Nephron progenitor cell (in vitro differentiated cells): ENCODE results near the gene LTBP2.

ENCODE experiments used
- DNase-seq: peaks from one replicate; pipeline ENCODE4 v3.0.0; 2021
- H3K27ac Mint-ChIP-seq: 2 replicates; pipeline ENCODE4 v1.8.0; 2021; ENCODE audit warnings: mild to moderate bottlenecking, moderate library complexity, mixed read lengths
- H3K27me3 Mint-ChIP-seq: 2 replicates; pipeline ENCODE4 v1.8.0; 2021; ENCODE audit warnings: mild to moderate bottlenecking, low read depth, mixed read lengths; ENCODE audit not compliant: poor library complexity
- H3K36me3 Mint-ChIP-seq: 2 replicates; pipeline ENCODE4 v1.8.0; 2021; ENCODE audit warnings: low read depth, mixed read lengths
- H3K4me1 Mint-ChIP-seq: 2 replicates; pipeline ENCODE4 v1.8.0; 2021; ENCODE audit warnings: mixed read lengths
- H3K4me3 Mint-ChIP-seq: 2 replicates; pipeline ENCODE4 v1.8.0; 2021; ENCODE audit warnings: mild to moderate bottlenecking, moderate library complexity, mixed read lengths
- H3K9me3 Mint-ChIP-seq: 2 replicates; pipeline ENCODE4 v1.8.0; 2021; ENCODE audit warnings: mild to moderate bottlenecking, moderate library complexity, mixed read lengths
- CTCF ChIP-seq: fragments of 200-600 bp; sonication (generic); IDR thresholded peaks from 2 replicates; pipeline ENCODE4 v1.5.0; 2021; ENCODE audit warnings: antibody characterized with exemption

The LTBP2 gene

GRCh38 chr14:74609721-74610120 lies 2.3 kb downstream of the LTBP2 start:
- no peak for TF ChIP-seq CTCF
- no peak for DNase-seq
- H3K36me3 Mint-ChIP-seq: no peaks in the 10 kb centered on the region
- peaks cover 19% of the 10 kb centered on the region for H3K4me1 Mint-ChIP-seq
- no peak overlapping the region for H3K27ac Mint-ChIP-seq
- no peaks in the 10 kb centered on the region for H3K9me3 Mint-ChIP-seq
- peaks cover 82% of the 10 kb centered on the region for H3K27me3 Mint-ChIP-seq
- peak overlapping the region; percentile 46 for H3K4me3 Mint-ChIP-seq

- peaks cover 13% of the 10 kb centered on the region for H3K4me1 Mint-ChIP-seq
- H3K27me3 Mint-ChIP-seq: peaks cover 77% of the 10 kb centered on the region
- H3K9me3 Mint-ChIP-seq: no peaks in the 10 kb centered on the region
- peak; percentile 96 for TF ChIP-seq CTCF
- H3K4me3 Mint-ChIP-seq: no peak overlapping the region
- no peaks in the 10 kb centered on the region for H3K36me3 Mint-ChIP-seq
- DNase-seq: peak; percentile 92
- H3K27ac Mint-ChIP-seq: no peak overlapping the region
These were observed 3.0 kb downstream of the LTBP2 start for GRCh38 chr14:74608959-74609611.

- H3K4me1 Mint-ChIP-seq: peaks cover 5% of the 10 kb centered on the region
- DNase-seq: no peak
- H3K9me3 Mint-ChIP-seq: no peaks in the 10 kb centered on the region
- no peak for TF ChIP-seq CTCF
- H3K27me3 Mint-ChIP-seq: peaks cover 56% of the 10 kb centered on the region
- no peaks in the 10 kb centered on the region for H3K36me3 Mint-ChIP-seq
- H3K4me3 Mint-ChIP-seq: no peak overlapping the region
- H3K27ac Mint-ChIP-seq: no peak overlapping the region
These were observed 5.3 kb downstream of the LTBP2 start for GRCh38 chr14:74606727-74607126.

- Mint-ChIP-seq H3K36me3 (no peaks in the 10 kb centered on the region), H3K4me3 (no peak overlapping the region), H3K27me3 (peaks cover 46% of the 10 kb centered on the region), H3K4me1 (peaks cover 5% of the 10 kb centered on the region), H3K27ac (no peak overlapping the region), H3K9me3 (no peaks in the 10 kb centered on the region)
- TF ChIP-seq CTCF: no peak
- DNase-seq: no peak
These were observed 6.4 kb downstream of the LTBP2 start for GRCh38 chr14:74605531-74606223.

GRCh38 chr14:74604911-74605310 lies 7.1 kb downstream of the LTBP2 start:
- DNase-seq: no peak
- Mint-ChIP-seq H3K27me3 (peaks cover 39% of the 10 kb centered on the region), H3K9me3 (no peaks in the 10 kb centered on the region), H3K27ac (no peak overlapping the region), H3K4me1 (peaks cover 1% of the 10 kb centered on the region), H3K36me3 (no peaks in the 10 kb centered on the region), H3K4me3 (no peak overlapping the region)
- TF ChIP-seq CTCF: no peak

GRCh38 chr14:74604157-74604556 lies 7.9 kb downstream of the LTBP2 start:
- H3K27ac Mint-ChIP-seq: no peak overlapping the region
- no peak for DNase-seq
- H3K27me3 Mint-ChIP-seq: peaks cover 31% of the 10 kb centered on the region
- H3K4me1 Mint-ChIP-seq: peaks cover 5% of the 10 kb centered on the region
- H3K36me3 Mint-ChIP-seq: no peaks in the 10 kb centered on the region
- H3K9me3 Mint-ChIP-seq: no peaks in the 10 kb centered on the region
- no peak for TF ChIP-seq CTCF
- H3K4me3 Mint-ChIP-seq: no peak overlapping the region
